ENCODE measurements around the gene MRPL14. TPM values are rescaled to one million over a fixed set of nuclear protein-coding genes. Genes with fewer than 3 reads are reported as not detected.

The MRPL14 gene
- total and polyA plus RNA-seq, 2 of the 8 experiments (the other 6 are each of a cell fraction or from before 2014, with no cell fraction given) = 82.0 to 97.1 TPM

GRCh38 chr6:44105993-44106740 is 21.1 kb downstream of the MRPL14 start (continued):
- TF ChIP-seq POLR2AphosphoS5 (IDR thresholded peaks at IDR 0.05; ENCODE audit: low read depth, low read length) (no peak), CTBP2 (IDR thresholded peaks at IDR 0.05; ENCODE audit: borderline replicate concordance, insufficient read depth, insufficient read length, low read length) (no peak)
